ENCODE measurements around the gene NCCRP1. TPM values are rescaled to one million over a fixed set of nuclear protein-coding genes. Genes with fewer than 3 reads are reported as not detected.

Gene NCCRP1
- total and polyA plus RNA-seq, 4 donors = 0.05 to 0.97 (median 0.17) TPM

DNA sequence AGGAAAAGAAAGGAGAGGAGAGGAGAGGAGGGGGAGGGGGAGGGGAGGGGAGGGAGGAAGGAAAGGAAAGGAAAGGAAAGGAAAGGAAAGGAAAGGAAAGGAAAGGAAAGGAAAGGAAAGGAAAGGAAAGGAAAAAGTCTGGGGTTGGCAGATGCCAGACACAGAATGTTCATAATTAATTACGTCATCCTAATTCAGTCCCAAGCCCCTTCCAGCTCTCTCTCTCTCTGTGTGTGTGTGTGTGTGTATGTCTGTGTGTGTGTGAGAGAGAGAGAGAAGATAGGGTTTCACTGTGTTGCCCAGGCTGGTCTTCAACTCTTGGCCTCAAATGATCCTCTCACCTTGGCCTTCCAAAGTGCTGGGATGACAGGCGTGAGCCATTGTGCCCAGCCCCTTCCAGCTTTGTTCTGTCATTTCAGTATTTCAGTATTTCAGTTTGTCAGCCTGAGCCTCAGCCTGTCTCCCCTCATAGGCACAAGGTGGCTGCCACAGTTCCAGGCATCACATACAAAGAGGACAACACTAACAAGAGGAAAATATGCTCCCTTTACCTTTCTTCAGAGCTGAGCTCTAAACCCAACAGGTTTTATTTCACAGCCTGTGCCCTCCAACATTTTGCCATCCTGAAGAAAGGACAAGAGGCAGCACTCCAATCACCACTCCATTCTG, 33.5 kb downstream of the NCCRP1 start:
- ATAC-seq (ENCODE audit: insufficient read depth, low FRiP score) = no peak
- no peaks in the 10 kb centered on the region for H3K4me1 ChIP-seq (ENCODE audit: control insufficient read depth in 5 of 5, insufficient read depth in 5 of 5, low read length in 5 of 5)
- peaks cover 0 to 2% (median 2%) of the 10 kb centered on the region in 3 donors for H3K27me3 ChIP-seq (ENCODE audit: control insufficient read depth in 3 of 3, insufficient read depth in 3 of 3, low read length in 2 of 3)
- no peak overlapping the region for H3K9ac ChIP-seq (ENCODE audit: insufficient read depth in 1 of 2, low read length in 2 of 2)
- H3K36me3 ChIP-seq (ENCODE audit: control insufficient read depth in 4 of 4, insufficient read depth in 4 of 4, low read length in 4 of 4) = no peaks in the 10 kb centered on the region
- H3K27ac ChIP-seq (ENCODE audit: low read depth in 1 of 2, low read length in 1 of 2) = no peak overlapping the region
- H3K4me3 ChIP-seq = no peak overlapping the region
- TF ChIP-seq, protein P1, sequence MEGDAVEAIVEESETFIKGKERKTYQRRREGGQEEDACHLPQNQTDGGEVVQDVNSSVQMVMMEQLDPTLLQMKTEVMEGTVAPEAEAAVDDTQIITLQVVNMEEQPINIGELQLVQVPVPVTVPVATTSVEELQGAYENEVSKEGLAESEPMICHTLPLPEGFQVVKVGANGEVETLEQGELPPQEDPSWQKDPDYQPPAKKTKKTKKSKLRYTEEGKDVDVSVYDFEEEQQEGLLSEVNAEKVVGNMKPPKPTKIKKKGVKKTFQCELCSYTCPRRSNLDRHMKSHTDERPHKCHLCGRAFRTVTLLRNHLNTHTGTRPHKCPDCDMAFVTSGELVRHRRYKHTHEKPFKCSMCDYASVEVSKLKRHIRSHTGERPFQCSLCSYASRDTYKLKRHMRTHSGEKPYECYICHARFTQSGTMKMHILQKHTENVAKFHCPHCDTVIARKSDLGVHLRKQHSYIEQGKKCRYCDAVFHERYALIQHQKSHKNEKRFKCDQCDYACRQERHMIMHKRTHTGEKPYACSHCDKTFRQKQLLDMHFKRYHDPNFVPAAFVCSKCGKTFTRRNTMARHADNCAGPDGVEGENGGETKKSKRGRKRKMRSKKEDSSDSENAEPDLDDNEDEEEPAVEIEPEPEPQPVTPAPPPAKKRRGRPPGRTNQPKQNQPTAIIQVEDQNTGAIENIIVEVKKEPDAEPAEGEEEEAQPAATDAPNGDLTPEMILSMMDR (IDR thresholded peaks at IDR 0.05; ENCODE audit: control extremely low read depth, extremely low read depth) = no peak
- H3K9me3 ChIP-seq (ENCODE audit: control insufficient read depth in 4 of 4, insufficient read depth in 3 of 4, low read length in 3 of 4) = peaks cover 0 to 3% (median 0%) of the 10 kb centered on the region in 4 donors
- 79 to 85% methylated on average over 2 of the region's 2 CpGs for WGBS, 2 donors
- DNase-seq = no peak

DNA sequence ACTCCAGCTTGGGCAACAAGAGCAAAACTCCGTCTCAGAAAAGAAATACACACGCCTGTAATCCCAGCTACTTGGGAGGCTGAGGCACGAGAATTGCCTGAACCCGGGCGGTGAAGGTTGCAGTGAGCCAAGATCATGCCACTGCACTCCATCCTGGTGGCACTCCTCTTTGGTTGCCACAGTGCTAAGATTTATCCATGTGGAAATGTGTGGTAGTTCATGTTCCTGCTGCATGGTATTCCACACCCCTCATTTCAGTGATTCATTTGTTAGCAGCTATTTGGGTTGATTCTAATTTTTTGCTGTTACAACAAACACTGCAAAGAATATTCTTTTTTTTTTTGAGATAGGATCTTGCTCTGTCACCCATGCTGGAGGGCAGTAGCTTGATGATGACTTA, 35.9 kb downstream of the NCCRP1 start:
- 87 to 94% methylated on average over 5 of the region's 5 CpGs for WGBS, 2 donors
- Histone ChIP-seq H3K36me3 (ENCODE audit: control insufficient read depth in 4 of 4, insufficient read depth in 4 of 4, low read length in 4 of 4) (no peaks in the 10 kb centered on the region), H3K9ac (ENCODE audit: insufficient read depth in 1 of 2, low read length in 2 of 2) (no peak overlapping the region), H3K27me3 (ENCODE audit: control insufficient read depth in 3 of 3, insufficient read depth in 3 of 3, low read length in 2 of 3) (peaks cover 0 to 5% (median 2%) of the 10 kb centered on the region in 3 donors), H3K4me3 (no peak overlapping the region), H3K9me3 (ENCODE audit: control insufficient read depth in 4 of 4, insufficient read depth in 3 of 4, low read length in 3 of 4) (peaks cover 0 to 3% (median 0%) of the 10 kb centered on the region in 4 donors), H3K4me1 (ENCODE audit: control insufficient read depth in 5 of 5, insufficient read depth in 5 of 5, low read length in 5 of 5) (no peaks in the 10 kb centered on the region), H3K27ac (ENCODE audit: low read depth in 1 of 2, low read length in 1 of 2) (no peak overlapping the region)
- TF ChIP-seq, protein P1 (IDR thresholded peaks at IDR 0.05; ENCODE audit: control extremely low read depth, extremely low read depth) = no peak
- ATAC-seq (ENCODE audit: insufficient read depth, low FRiP score) (no peak), DNase-seq (no peak)

DNA sequence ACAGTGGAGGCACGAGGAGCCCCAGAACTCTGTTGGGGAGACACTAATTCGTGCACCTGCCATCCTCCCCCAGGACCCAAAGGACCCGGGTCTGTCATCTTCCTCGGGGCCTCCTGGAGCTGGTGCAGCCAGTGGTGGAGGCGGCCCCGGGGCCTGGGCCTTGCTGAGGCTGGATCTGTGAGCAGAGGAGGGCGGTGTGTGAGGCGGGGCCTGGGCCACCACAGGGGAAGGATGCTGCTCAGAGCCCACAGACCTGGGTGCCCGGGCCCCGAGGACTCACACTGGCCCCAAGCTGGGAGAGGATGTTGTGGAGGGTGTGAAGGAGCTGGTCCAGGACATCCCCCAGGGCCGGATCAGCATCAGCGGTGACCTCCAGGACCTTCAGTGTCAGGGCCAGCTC, 39.8 kb downstream of the NCCRP1 start:
- DNase-seq = no peak

More for the DNA sequence above, 39.8 kb downstream of the NCCRP1 start:
- peaks cover 0 to 5% (median 0%) of the 10 kb centered on the region in 3 donors for H3K27me3 ChIP-seq (ENCODE audit: control insufficient read depth in 3 of 3, insufficient read depth in 3 of 3, low read length in 2 of 3)
- no peaks in the 10 kb centered on the region for H3K36me3 ChIP-seq (ENCODE audit: control insufficient read depth in 4 of 4, insufficient read depth in 4 of 4, low read length in 4 of 4)
- WGBS, 2 donors = 71 to 80% methylated on average over 9 to 12 of the region's 12 CpGs
- H3K27ac ChIP-seq (ENCODE audit: low read depth in 1 of 2, low read length in 1 of 2) = no peak overlapping the region
- H3K4me1 ChIP-seq (ENCODE audit: control insufficient read depth in 5 of 5, insufficient read depth in 5 of 5, low read length in 5 of 5) = peaks cover 0 to 1% (median 0%) of the 10 kb centered on the region in 5 donors
- H3K9ac ChIP-seq (ENCODE audit: insufficient read depth in 1 of 2, low read length in 2 of 2) = no peak overlapping the region
- H3K9me3 ChIP-seq (ENCODE audit: control insufficient read depth in 4 of 4, insufficient read depth in 3 of 4, low read length in 3 of 4) = peaks cover 0 to 2% (median 0%) of the 10 kb centered on the region in 4 donors
- H3K4me3 ChIP-seq = no peak overlapping the region
- ATAC-seq (ENCODE audit: insufficient read depth, low FRiP score) = no peak
- TF ChIP-seq, protein P1 (IDR thresholded peaks at IDR 0.05; ENCODE audit: control extremely low read depth, extremely low read depth) = no peak
